ENCODE results near the gene NUDT22. TPM values are rescaled to one million over a fixed set of nuclear protein-coding genes. Genes with fewer than 3 reads are reported as not detected.
A peak's percentile ranks its signal among the peaks of the same experiment; 100 is the strongest.

NUDT22 gene
- total RNA-seq, 4 donors from 2014 or later: 36.8 to 53.7 (median 45.8) TPM

DNA sequence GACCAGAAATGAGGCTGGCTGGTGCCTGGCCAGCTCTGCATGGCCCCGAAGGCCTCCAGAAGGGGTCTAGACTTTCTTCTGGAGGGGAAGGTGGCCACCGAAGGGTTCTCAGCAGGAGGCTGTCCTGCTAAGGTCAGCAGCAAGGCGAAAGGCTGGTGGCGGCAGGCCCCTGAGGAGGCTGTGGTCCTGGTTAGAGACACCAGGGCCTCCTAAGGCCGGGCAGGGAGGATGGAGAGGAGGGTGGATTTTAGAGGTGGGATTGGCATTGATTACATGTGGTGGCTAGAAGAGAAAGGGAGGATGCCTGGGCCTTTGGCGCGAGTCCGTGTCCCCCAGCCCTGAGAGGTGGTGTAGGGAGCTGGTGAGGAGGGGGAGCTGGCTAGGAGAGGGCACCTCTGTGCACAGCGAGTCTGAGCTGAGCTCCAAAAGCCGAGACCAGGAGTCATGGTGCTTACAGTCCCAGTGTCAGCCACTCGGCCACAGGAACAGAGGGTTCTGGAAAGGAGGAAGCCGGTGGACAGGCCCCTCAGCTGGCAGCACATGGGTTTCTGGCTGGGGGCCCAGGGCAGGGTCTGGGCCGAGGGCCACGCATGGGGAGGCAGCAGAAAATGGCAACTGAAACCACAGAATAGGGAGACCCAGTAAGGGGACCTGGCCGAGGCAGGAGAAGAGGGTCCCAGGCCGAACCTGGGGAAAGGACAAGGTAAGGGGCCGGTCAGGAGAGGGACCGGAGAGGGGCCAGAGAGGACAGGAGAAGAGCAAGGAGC is 17.1 kb upstream of the NUDT22 start:
- H3K27me3 ChIP-seq: no peaks in the 10 kb centered on the region
- H3K9me3 ChIP-seq: no peaks in the 10 kb centered on the region
- WGBS, 2 donors (ENCODE audit: low coverage in 1 of 2): 69 to 73% methylated on average over 3 to 12 of the region's 18 CpGs
- H3K4me1 ChIP-seq: peaks cover 0 to 44% (median 3%) of the 10 kb centered on the region in 3 donors
- no peak overlapping the region for H3K4me3 ChIP-seq
- peaks cover 0 to 52% of the 10 kb centered on the region in 2 donors for H3K36me3 ChIP-seq
- TF ChIP-seq, protein P1, sequence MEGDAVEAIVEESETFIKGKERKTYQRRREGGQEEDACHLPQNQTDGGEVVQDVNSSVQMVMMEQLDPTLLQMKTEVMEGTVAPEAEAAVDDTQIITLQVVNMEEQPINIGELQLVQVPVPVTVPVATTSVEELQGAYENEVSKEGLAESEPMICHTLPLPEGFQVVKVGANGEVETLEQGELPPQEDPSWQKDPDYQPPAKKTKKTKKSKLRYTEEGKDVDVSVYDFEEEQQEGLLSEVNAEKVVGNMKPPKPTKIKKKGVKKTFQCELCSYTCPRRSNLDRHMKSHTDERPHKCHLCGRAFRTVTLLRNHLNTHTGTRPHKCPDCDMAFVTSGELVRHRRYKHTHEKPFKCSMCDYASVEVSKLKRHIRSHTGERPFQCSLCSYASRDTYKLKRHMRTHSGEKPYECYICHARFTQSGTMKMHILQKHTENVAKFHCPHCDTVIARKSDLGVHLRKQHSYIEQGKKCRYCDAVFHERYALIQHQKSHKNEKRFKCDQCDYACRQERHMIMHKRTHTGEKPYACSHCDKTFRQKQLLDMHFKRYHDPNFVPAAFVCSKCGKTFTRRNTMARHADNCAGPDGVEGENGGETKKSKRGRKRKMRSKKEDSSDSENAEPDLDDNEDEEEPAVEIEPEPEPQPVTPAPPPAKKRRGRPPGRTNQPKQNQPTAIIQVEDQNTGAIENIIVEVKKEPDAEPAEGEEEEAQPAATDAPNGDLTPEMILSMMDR (IDR thresholded peaks at IDR 0.05): no peak
- TF ChIP-seq POLR2AphosphoS5 (IDR thresholded peaks at IDR 0.05): no peak
- TF ChIP-seq EP300 (IDR thresholded peaks at IDR 0.05): no peak
- no peak for TF ChIP-seq POLR2A (IDR thresholded peaks at IDR 0.05)
- no peak for ATAC-seq
- peak overlapping the region in 2 of 4 donors; percentile 76 to 77 for H3K27ac ChIP-seq

DNA sequence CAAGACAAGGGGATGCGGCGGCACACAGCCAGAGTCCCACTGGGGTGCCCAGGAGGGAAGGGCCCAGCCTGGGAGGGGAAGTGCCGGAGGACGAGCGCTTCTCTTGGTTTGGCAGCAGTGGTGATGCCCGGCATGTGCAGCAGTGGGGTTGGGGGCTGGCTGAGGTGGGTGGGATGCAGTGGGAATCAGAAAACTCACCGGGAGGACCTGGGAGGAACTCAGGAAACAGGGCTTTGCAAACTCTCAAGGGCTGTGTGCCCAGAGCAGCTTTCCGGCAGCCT is 16.6 kb upstream of the NUDT22 start:
- WGBS, 2 donors (ENCODE audit: low coverage in 1 of 2): 67 to 83% methylated on average over 6 to 7 of the region's 8 CpGs
- Histone ChIP-seq H3K4me1 (peaks cover 0 to 39% (median 3%) of the 10 kb centered on the region in 3 donors), H3K36me3 (peaks cover 0 to 47% of the 10 kb centered on the region in 2 donors), H3K27ac (no peak overlapping the region), H3K27me3 (no peaks in the 10 kb centered on the region), H3K4me3 (no peak overlapping the region), H3K9me3 (no peaks in the 10 kb centered on the region)
- TF ChIP-seq POLR2AphosphoS5 (IDR thresholded peaks at IDR 0.05): no peak
- TF ChIP-seq EP300 (IDR thresholded peaks at IDR 0.05): no peak
- no peak for TF ChIP-seq POLR2A (IDR thresholded peaks at IDR 0.05)
- TF ChIP-seq, protein P1 (IDR thresholded peaks at IDR 0.05): no peak
- ATAC-seq: no peak

DNA sequence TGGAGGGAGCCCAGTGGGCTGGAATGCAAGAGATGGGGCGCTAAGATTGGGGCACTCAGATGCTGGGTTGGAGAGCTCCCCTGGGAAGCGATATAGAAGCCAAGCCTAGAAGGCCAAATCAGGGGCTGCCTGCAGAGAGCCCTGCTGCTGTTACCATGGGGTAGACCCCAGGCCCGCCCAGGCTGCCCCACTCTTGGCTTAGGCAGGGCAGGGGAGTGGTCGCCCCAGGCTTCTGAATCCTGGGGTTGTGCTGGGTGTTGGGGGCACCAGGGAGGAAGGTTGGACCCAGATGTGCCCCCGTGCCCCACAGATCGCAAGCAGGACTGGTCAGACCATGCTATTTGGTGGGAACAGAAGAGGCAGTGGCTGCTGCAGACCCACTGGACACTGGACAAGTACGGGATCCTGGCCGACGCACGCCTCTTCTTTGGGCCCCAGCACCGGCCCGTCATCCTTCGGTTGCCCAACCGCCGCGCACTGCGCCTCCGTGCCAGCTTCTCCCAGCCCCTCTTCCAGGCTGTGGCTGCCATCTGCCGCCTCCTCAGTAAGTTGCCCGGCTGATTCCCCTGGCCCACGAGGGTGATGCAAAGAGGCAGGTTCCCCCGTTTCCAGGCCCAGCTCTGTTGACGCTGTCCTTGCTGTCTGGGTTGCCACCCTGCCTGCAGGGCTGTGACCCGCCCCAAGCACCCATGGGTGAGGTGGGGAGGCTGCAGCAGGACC is 15.6 kb upstream of the NUDT22 start:
- peaks cover 0 to 30% (median 0%) of the 10 kb centered on the region in 3 donors for H3K4me1 ChIP-seq
- TF ChIP-seq POLR2AphosphoS5 (IDR thresholded peaks at IDR 0.05): no peak
- TF ChIP-seq EP300 (IDR thresholded peaks at IDR 0.05): no peak
- TF ChIP-seq, protein P1 (IDR thresholded peaks at IDR 0.05): no peak
- no peak for TF ChIP-seq POLR2A (IDR thresholded peaks at IDR 0.05)
- H3K36me3 ChIP-seq: peaks cover 0 to 37% of the 10 kb centered on the region in 2 donors
- H3K27ac ChIP-seq: no peak overlapping the region
- no peaks in the 10 kb centered on the region for H3K27me3 ChIP-seq
- ATAC-seq: no peak
- no peak overlapping the region for H3K4me3 ChIP-seq
- no peaks in the 10 kb centered on the region for H3K9me3 ChIP-seq
- WGBS, 2 donors (ENCODE audit: low coverage in 1 of 2): 60% methylated on average over 2 of the region's 24 CpGs; no CpG with 5 or more reads in 1 of the 2 donors

DNA sequence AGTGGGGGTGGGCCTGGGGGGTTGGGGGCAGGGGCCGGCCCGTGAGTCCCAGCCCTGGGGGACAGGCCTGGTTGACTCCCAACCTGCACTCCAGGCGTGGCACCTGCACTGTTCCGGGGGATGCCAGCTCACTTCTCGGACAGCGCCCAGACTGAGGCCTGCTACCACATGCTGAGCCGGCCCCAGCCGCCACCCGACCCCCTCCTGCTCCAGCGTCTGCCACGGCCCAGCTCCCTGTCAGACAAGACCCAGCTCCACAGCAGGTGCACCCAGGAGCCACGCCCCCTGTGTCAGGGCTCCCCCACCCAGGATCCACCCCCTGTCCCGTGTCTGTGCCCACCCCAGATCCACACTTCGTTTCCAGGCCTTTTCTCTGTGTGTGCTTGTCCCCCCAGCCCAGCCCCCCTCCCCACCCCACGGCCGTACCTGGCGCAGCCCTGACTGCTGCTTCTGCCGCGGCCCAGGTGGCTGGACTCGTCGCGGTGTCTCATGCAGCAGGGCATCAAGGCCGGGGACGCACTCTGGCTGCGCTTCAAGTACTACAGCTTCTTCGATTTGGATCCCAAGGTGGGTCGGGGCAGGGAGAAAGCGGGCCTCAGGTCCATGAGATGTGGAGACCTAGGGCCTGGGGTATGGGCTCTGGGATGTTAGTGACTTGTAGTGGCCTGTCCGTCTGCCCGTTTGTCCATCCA is 14.7 kb upstream of the NUDT22 start:
- WGBS, 2 donors (ENCODE audit: low coverage in 1 of 2): 80 to 81% methylated on average over 1 to 6 of the region's 30 CpGs
- Histone ChIP-seq H3K9me3 (no peaks in the 10 kb centered on the region), H3K27ac (no peak overlapping the region), H3K4me3 (no peak overlapping the region), H3K27me3 (no peaks in the 10 kb centered on the region), H3K36me3 (peaks cover 0 to 29% of the 10 kb centered on the region in 2 donors), H3K4me1 (peaks cover 0 to 21% (median 0%) of the 10 kb centered on the region in 3 donors)
- no peak for TF ChIP-seq POLR2A (IDR thresholded peaks at IDR 0.05)
- TF ChIP-seq EP300 (IDR thresholded peaks at IDR 0.05): no peak
- no peak for TF ChIP-seq POLR2AphosphoS5 (IDR thresholded peaks at IDR 0.05)
- TF ChIP-seq, protein P1 (IDR thresholded peaks at IDR 0.05): no peak
- ATAC-seq: no peak

Measured in gastroesophageal sphincter (tissue), 4 donors.